Upper lobe of left lung (tissue), 4 donors: Measurements from ENCODE around the gene TC2N.
A peak's percentile ranks its signal among the peaks of the same experiment; 100 is the strongest.

Experiments used
- CTCF ChIP-seq, 6 experiments: fragments of 450-650 bp in 4 of 6; fragments of 200-600 bp in 2 of 6; sonication (generic) in 2 of 6; IDR thresholded peaks; one replicate each; pipeline ENCODE4 v1.5.1; 2016 to 2019; ENCODE audit warnings: antibody characterized with exemption in 6 of 6
- POLR2A ChIP-seq, 4 donors: fragments of 450-650 bp; IDR thresholded peaks; one replicate each; pipeline ENCODE4 v1.5.1; 2016 to 2017; ENCODE audit warnings: antibody characterized with exemption in 4 of 4, mild to moderate bottlenecking in 2 of 4

GRCh38 chr14:91873471-91874415 lies 6.4 kb upstream of the TC2N start:
- no peak for TF ChIP-seq CTCF (IDR thresholded peaks at IDR 0.05)
- peak in 1 of 4 donors; percentile 41 for TF ChIP-seq POLR2A (IDR thresholded peaks at IDR 0.05)
